HG03558 (cell line): ENCODE results near the gene PCYOX1L.
"Not testable (repeated sequence)": the region's sequence is repeated elsewhere in the genome, so short reads cannot be mapped to it uniquely, and the experiment has no call there.

Source experiments
- ATAC-seq: cut with Tn5 transposase; IDR thresholded peaks from one replicate; pipeline ENCODE4 v1.9.1; 2021; ENCODE audit warnings: moderate number of reproducible peaks; ENCODE audit not compliant: unreplicated experiment; ENCODE audit errors: extremely low read depth

PCYOX1L gene

GRCh38 chr5:149382517-149383220 is 24.8 kb downstream of the PCYOX1L start:
- no peak for ATAC-seq

- ATAC-seq = no peak
Observed at GRCh38 chr5:149383399-149383798, 25.6 kb downstream of the PCYOX1L start.

- no peak for ATAC-seq
Observed at GRCh38 chr5:149386166-149386565, 28.3 kb downstream of the PCYOX1L start.

GRCh38 chr5:149387081-149387631 is 29.3 kb downstream of the PCYOX1L start:
- no peak for ATAC-seq

- ATAC-seq = no peak
Observed at GRCh38 chr5:149387982-149388381, 30.1 kb downstream of the PCYOX1L start.

- ATAC-seq = no peak
Observed at GRCh38 chr5:149388498-149389190, 30.8 kb downstream of the PCYOX1L start.

GRCh38 chr5:149389552-149390495 is 32.0 kb downstream of the PCYOX1L start:
- ATAC-seq = no peak

- not testable (repeated sequence) for ATAC-seq
Observed at GRCh38 chr5:149391076-149391475, 33.2 kb downstream of the PCYOX1L start.

- ATAC-seq = no peak
Observed at GRCh38 chr5:149391524-149391923, 33.7 kb downstream of the PCYOX1L start.

- ATAC-seq = no peak
Observed at GRCh38 chr5:149392718-149393117, 34.9 kb downstream of the PCYOX1L start.

- ATAC-seq = not testable (repeated sequence)
Observed at GRCh38 chr5:149394996-149395395, 37.1 kb downstream of the PCYOX1L start.

- ATAC-seq = no peak
Observed at GRCh38 chr5:149397530-149397929, 39.7 kb downstream of the PCYOX1L start.

GRCh38 chr5:149398747-149399266 is 41.0 kb downstream of the PCYOX1L start:
- not testable (repeated sequence) for ATAC-seq

- no peak for ATAC-seq
Observed at GRCh38 chr5:149399775-149400174, 41.9 kb downstream of the PCYOX1L start.

GRCh38 chr5:149400304-149400703 is 42.5 kb downstream of the PCYOX1L start:
- ATAC-seq = no peak

- ATAC-seq = no peak
Observed at GRCh38 chr5:149401051-149401450, 43.2 kb downstream of the PCYOX1L start.

GRCh38 chr5:149402291-149402690 is 44.4 kb downstream of the PCYOX1L start:
- no peak for ATAC-seq

GRCh38 chr5:149403923-149404745 is 46.3 kb downstream of the PCYOX1L start:
- no peak for ATAC-seq
